Measurements from ENCODE around the gene CDC42.

Gene CDC42

DNA sequence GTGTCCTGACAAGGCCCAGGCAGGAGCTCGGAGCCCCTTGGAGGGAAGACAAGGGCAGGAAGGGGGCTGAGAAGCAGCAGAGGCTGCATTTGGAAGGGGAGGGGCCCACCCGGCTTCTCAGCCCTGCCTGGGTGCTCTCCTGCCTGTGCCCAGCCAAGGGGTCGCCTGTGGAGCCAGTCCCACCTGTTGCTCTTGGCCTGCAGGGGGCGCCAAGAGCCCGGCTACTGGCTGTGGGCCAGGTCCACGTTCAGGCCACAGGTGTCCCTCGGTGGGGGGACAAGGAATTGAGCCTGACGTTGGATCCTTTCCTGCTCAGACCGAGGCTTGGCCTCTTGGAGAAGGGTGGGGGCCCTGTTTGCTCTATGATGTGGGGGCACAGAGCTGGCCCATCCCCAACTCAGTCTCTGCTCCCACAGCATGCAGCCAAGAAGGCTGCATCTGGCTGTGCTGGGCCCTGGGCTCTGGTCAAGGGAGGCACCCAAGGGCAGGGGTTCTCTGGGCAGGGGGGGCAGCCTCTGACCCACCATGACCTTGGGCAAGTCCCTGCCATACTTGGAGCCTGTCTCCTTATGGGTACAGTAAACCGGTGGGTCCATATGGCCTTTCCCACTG is 79.5 kb downstream of the CDC42 start:
- DNase-seq (ENCODE audit: low spot score), result peak; percentile 91
- in situ Hi-C loops (cut with MboI; ENCODE audit: low sequenced_read_pairs, unreplicated experiment), result loop anchor here (10.0 to 25.0 kb wide), 2 partner anchors 283 to 505 kb away; partner anchors contain the start of genes C1QA and C1QC
- peak; percentile 93 for TF ChIP-seq CTCF (IDR thresholded peaks at IDR 0.05; ENCODE audit: borderline replicate concordance, control extremely low read depth, extremely low read depth, insufficient read depth, missing control alignments)

GRCh38 chr1:22132517-22133235 is 80.2 kb downstream of the CDC42 start:
- DNase-seq (ENCODE audit: low spot score), result no peak
- TF ChIP-seq CTCF (IDR thresholded peaks at IDR 0.05; ENCODE audit: borderline replicate concordance, control extremely low read depth, extremely low read depth, insufficient read depth, missing control alignments), result no peak
- in situ Hi-C loops (cut with MboI; ENCODE audit: low sequenced_read_pairs, unreplicated experiment), result loop anchor here (10.0 to 25.0 kb wide), 2 partner anchors 282 to 505 kb away; partner anchors contain the start of genes C1QA and C1QC

DNA sequence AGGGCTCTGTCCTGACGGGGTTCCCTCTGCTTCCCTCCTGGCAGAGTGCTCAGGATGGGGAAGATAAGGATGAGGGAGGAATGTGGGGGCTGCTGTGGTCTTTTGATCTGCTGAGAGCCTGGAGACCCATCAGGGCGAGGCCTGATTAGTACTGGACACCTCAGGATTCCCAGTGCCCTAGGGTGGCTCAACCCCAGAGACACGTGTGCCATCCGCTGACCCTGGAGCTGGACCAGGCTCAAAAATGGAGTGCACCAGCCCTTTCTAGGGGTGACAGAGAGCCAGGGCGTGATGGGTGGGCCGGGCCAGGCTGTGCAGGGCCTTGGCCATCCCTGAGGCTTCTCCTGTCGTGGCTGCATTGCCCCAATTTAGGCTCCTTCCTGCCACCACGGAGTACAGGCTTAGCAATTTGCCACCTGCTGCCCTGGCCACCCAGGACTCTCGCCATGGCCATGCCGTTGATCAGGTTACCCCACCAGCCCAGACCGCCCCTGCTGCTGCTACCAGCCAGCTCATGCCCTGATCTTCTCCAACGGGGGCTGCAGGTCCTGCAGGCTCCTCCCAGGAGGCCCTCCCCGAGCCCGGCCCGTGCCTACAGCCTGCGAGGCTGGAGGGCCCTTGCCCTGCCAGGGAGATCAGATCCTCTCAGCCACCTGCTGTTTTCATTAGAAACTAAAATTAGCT is 80.9 kb downstream of the CDC42 start:
- in situ Hi-C loops (cut with MboI; ENCODE audit: low sequenced_read_pairs, unreplicated experiment), result loop anchor here (10.0 to 25.0 kb wide), 2 partner anchors 281 to 504 kb away; partner anchors contain the start of genes C1QA and C1QC
- TF ChIP-seq CTCF (IDR thresholded peaks at IDR 0.05; ENCODE audit: borderline replicate concordance, control extremely low read depth, extremely low read depth, insufficient read depth, missing control alignments), result no peak
- no peak for DNase-seq (ENCODE audit: low spot score)

- no peak for TF ChIP-seq CTCF (IDR thresholded peaks at IDR 0.05; ENCODE audit: borderline replicate concordance, control extremely low read depth, extremely low read depth, insufficient read depth, missing control alignments)
- in situ Hi-C loops (cut with MboI; ENCODE audit: low sequenced_read_pairs, unreplicated experiment), result loop anchor here (10.0 to 25.0 kb wide), 2 partner anchors 281 to 503 kb away; partner anchors contain the start of genes C1QA and C1QC
- DNase-seq (ENCODE audit: low spot score), result no peak
Measured at GRCh38 chr1:22133931-22134324, 81.4 kb downstream of the CDC42 start.

- no peak for DNase-seq (ENCODE audit: low spot score)
- no peak for TF ChIP-seq CTCF (IDR thresholded peaks at IDR 0.05; ENCODE audit: borderline replicate concordance, control extremely low read depth, extremely low read depth, insufficient read depth, missing control alignments)
- in situ Hi-C loops (cut with MboI; ENCODE audit: low sequenced_read_pairs, unreplicated experiment), result loop anchor here (10.0 to 25.0 kb wide), 2 partner anchors 278 to 500 kb away; partner anchors contain the start of genes C1QA and C1QC
Measured at GRCh38 chr1:22137004-22137720, 84.7 kb downstream of the CDC42 start.
